Breast epithelium (tissue), 3 donors: ENCODE data around the gene FRS2.

Experiments
- CTCF ChIP-seq, 3 donors: fragments of 450-650 bp; IDR thresholded peaks; one replicate each; pipeline ENCODE4 v1.5.1; 2016 to 2017; ENCODE audit warnings: antibody characterized with exemption in 3 of 3, mild to moderate bottlenecking in 3 of 3, moderate library complexity in 3 of 3
- POLR2A ChIP-seq: fragments of 450-650 bp; IDR thresholded peaks from one replicate; pipeline ENCODE4 v1.6.1; 2016; ENCODE audit warnings: antibody characterized with exemption, mild to moderate bottlenecking, moderate library complexity
- POLR2AphosphoS5 ChIP-seq, 3 donors: sonication (generic); formaldehyde crosslinking; IDR thresholded peaks; one replicate each; pipeline ENCODE4 v1.6.1; 2017; ENCODE audit warnings: antibody characterized with exemption in 3 of 3

- no peak for TF ChIP-seq POLR2AphosphoS5 (IDR thresholded peaks at IDR 0.05)
- TF ChIP-seq CTCF (IDR thresholded peaks at IDR 0.05): no peak
- TF ChIP-seq POLR2A: no peak
Observed at GRCh38 chr12:69433653-69434052, 36.5 kb upstream of the FRS2 start.
